GM12878 (cell line): ENCODE measurements around the gene HRH2. TPM values are rescaled to one million over a fixed set of nuclear protein-coding genes. Genes with fewer than 3 reads are reported as not detected.

Experiments
- ATAC-seq: fragments of 200-7000 bp; cut with Tn5 transposase; 3 replicates; pipeline ENCODE4 v1.9.1; 2020; ENCODE audit warnings: mild to moderate bottlenecking, moderate library complexity
- BruUV-seq: library from RNA; stranded (reverse); fragments of 400-500 nt; replicated peaks from 2 replicates; lab custom pipeline; 2021; lab: Mats Ljungman, UMichigan
- CTCF ChIA-PET: fragments of 300-600 bp; sonication (Branson Sonifier 250); formaldehyde crosslinking; extraction: SDS; loops from one replicate; lab custom pipeline; 2021; ENCODE audit warnings: inconsistent platforms; lab: Yijun Ruan, JAX
- POLR2A ChIA-PET: fragments of 350-600 bp; formaldehyde crosslinking; extraction: SDS; loops from one replicate; lab custom pipeline; 2021; ENCODE audit warnings: inconsistent platforms; lab: Charles Lee
- RAD21 ChIA-PET: fragments of 300-600 bp; sonication (Branson Sonifier 250); formaldehyde crosslinking; loops from one replicate; lab custom pipeline; 2023; ENCODE audit warnings: antibody characterized with exemption; ENCODE audit not compliant: unreplicated experiment; lab: Charles Lee
- SMC1A ChIA-PET: fragments of 300-600 bp; sonication (Branson Sonifier 250); formaldehyde crosslinking; loops from one replicate; lab custom pipeline; 2023; ENCODE audit not compliant: unreplicated experiment, uncharacterized antibody; lab: Charles Lee
- DNase-seq: peaks from one replicate; pipeline ENCODE4 v3.0.0-alpha.2; 2011; ENCODE audit warnings: low read depth, low spot score
- FAIRE-seq: peaks from 3 replicates; lab custom pipeline; 2011; peaks lifted over from hg19 to GRCh38; lab: Jason Lieb, UNC
- H2AFZ ChIP-seq: 2 replicates; pipeline ENCODE4 v1.6.0; 2011; ENCODE audit warnings: low read depth, low read length, control low read depth; ENCODE audit not compliant: control insufficient read depth
- H3K27ac ChIP-seq: 2 replicates; pipeline ENCODE4 v1.5.1; 2011; ENCODE audit warnings: control low read depth; ENCODE audit not compliant: control insufficient read depth, insufficient read depth
- H3K27me3 ChIP-seq, 2 experiments: replicated peaks in 1 of 2; 2 replicates each; pipeline versions ENCODE4 v1.6.0 to v1.6.1; 2011; ENCODE audit warnings: low read length in 1 of 2; ENCODE audit not compliant: control insufficient read depth in 2 of 2, insufficient read depth in 2 of 2
- H3K36me3 ChIP-seq, 2 experiments: 2 replicates each; pipeline ENCODE4 v1.5.1; 2011; ENCODE audit warnings: low read length in 1 of 2; ENCODE audit not compliant: control insufficient read depth in 2 of 2, insufficient read depth in 2 of 2
- H3K4me1 ChIP-seq: 2 replicates; pipeline ENCODE4 v1.6.1; 2011; ENCODE audit warnings: mild to moderate bottlenecking, low read length, moderate library complexity, mixed read lengths; ENCODE audit not compliant: control insufficient read depth, insufficient read depth
- H3K4me2 ChIP-seq: 2 replicates; pipeline ENCODE4 v1.6.0; 2011; ENCODE audit warnings: control low read depth; ENCODE audit not compliant: control insufficient read depth, insufficient read depth
- H3K4me3 ChIP-seq: fragments of 200-600 bp; sonication (generic); 2 replicates; pipeline ENCODE4 v1.5.1; 2016
- H3K79me2 ChIP-seq: 2 replicates; pipeline ENCODE4 v1.6.0; 2011; ENCODE audit warnings: low read length; ENCODE audit not compliant: control insufficient read depth, insufficient read depth
- H3K9ac ChIP-seq: 2 replicates; pipeline ENCODE4 v1.8.0; 2011; ENCODE audit warnings: low read length, control low read depth, mixed read lengths; ENCODE audit not compliant: control insufficient read depth, insufficient read depth
- H3K9me3 ChIP-seq: replicated peaks from 3 replicates; pipeline ENCODE4 v1.5.1; 2011; ENCODE audit warnings: mild to moderate bottlenecking, low read length; ENCODE audit not compliant: control insufficient read depth, insufficient read depth
- H4K20me1 ChIP-seq: 2 replicates; pipeline ENCODE4 v1.6.0; 2011; ENCODE audit not compliant: control insufficient read depth, insufficient read depth
- CREM ChIP-seq: IDR thresholded peaks from 2 replicates; pipeline ENCODE4 v1.6.1; 2014; ENCODE audit warnings: antibody characterized with exemption, low read depth
- EP300 ChIP-seq, 2 experiments: fragments of 150-350 bp in 1 of 2; IDR thresholded peaks; 2 replicates each; pipeline ENCODE4 v1.6.1; 2011 to 2012; ENCODE audit warnings: low read depth in 2 of 2, low read length in 2 of 2, borderline replicate concordance in 1 of 2, improper control_type of control experiment in 1 of 2, inconsistent platforms in 1 of 2; ENCODE audit not compliant: control insufficient read depth in 1 of 2
- ESRRA ChIP-seq: IDR thresholded peaks from 2 replicates; pipeline ENCODE4 v1.6.1; 2012; ENCODE audit warnings: mild to moderate bottlenecking, low read length, improper control_type of control experiment
- HCFC1 ChIP-seq: fragments of 150-350 bp; IDR thresholded peaks from 2 replicates; pipeline ENCODE4 v1.6.1; 2014; ENCODE audit warnings: low read length
- HDAC2 ChIP-seq: fragments of 200-600 bp; sonication (generic); IDR thresholded peaks from 2 replicates; pipeline ENCODE4 v1.6.1; 2017
- KDM1A ChIP-seq: fragments of 200-600 bp; sonication (generic); IDR thresholded peaks from 2 replicates; pipeline ENCODE4 v1.6.1; 2016; ENCODE audit warnings: borderline replicate concordance
- LARP7 ChIP-seq: fragments of 450-650 bp; IDR thresholded peaks from 2 replicates; pipeline ENCODE4 v1.6.1; 2017; ENCODE audit warnings: mild to moderate bottlenecking
- PAX5 ChIP-seq: IDR thresholded peaks from 2 replicates; pipeline ENCODE4 v1.6.1; 2011; ENCODE audit warnings: low read depth, low read length, borderline replicate concordance
- PAX8 ChIP-seq: fragments of 450-650 bp; IDR thresholded peaks from 2 replicates; pipeline ENCODE4 v1.6.1; 2017; ENCODE audit warnings: mild to moderate bottlenecking, moderate library complexity
- POLR2AphosphoS2 ChIP-seq: IDR thresholded peaks from 2 replicates; pipeline ENCODE4 v1.6.1; 2011; ENCODE audit warnings: low read depth, mild to moderate bottlenecking, low read length, improper control_type of control experiment, moderate library complexity
- RB1 ChIP-seq: fragments of 450-650 bp; formaldehyde crosslinking; IDR thresholded peaks from 2 replicates; pipeline ENCODE4 v1.6.1; 2017; ENCODE audit warnings: mild to moderate bottlenecking, borderline replicate concordance
- RELA ChIP-seq: fragments of 450-650 bp; IDR thresholded peaks from 2 replicates; pipeline ENCODE4 v1.8.0; 2014; ENCODE audit warnings: borderline replicate concordance; ENCODE audit not compliant: partially characterized antibody
- STAT1 ChIP-seq: fragments of 450-650 bp; conservative IDR thresholded peaks from 2 replicates; pipeline ENCODE4 v1.6.1; 2014; ENCODE audit warnings: antibody characterized with exemption, mild to moderate bottlenecking
- ZNF274 ChIP-seq: IDR thresholded peaks from one replicate; pipeline ENCODE4 v1.8.0; 2011; ENCODE audit not compliant: insufficient read length, insufficient read depth
- ZNF622 ChIP-seq: fragments of 450-650 bp; IDR thresholded peaks from 2 replicates; pipeline ENCODE4 v1.6.1; 2017; ENCODE audit warnings: mild to moderate bottlenecking, inconsistent platforms
- WGBS: methylation state at CpG from one replicate; pipeline ENCODE4 v1.1.6; 2016; ENCODE audit warnings: low lambda C conversion rate; ENCODE audit not compliant: insufficient replicate concordance, insufficient coverage; ENCODE audit errors: missing lambda C conversion rate; 5-methylcytosine and 5-hydroxymethylcytosine counted together
- in situ Hi-C: fragments of 300-500 bp; cut with MboI; formaldehyde crosslinking; loops from 9 replicates; pipeline ENCODE4 v1.14.3; 2018; ENCODE audit warnings: mixed read lengths
- intact Hi-C: fragments of 100-400 bp; cut with micrococcal nuclease; formaldehyde crosslinking; loops from one replicate; pipeline ENCODE4 v1.14.2; 2022; ENCODE audit not compliant: unreplicated experiment
- polyA plus RNA-seq, 11 experiments: library from polyadenylated mRNA; depleted of rRNA in 4 of 11; unstranded in 6 of 11; stranded (reverse) in 5 of 11; fragments of >200 nt; fragmentation: Nextera tagmentation in 4 of 11; fragmentation: Illumina TruSeq in 1 of 11; extraction: Ambion mirVana in 4 of 11; extraction: Trizol in 1 of 11; gene quantifications; 1 replicate in 1 of 11; 2 replicates in 10 of 11; pipeline versions ENCODE4 v1.2.1 to v1.2.3, GENCODE V29; 2011 to 2016; ENCODE audit warnings: inconsistent platforms in 2 of 11, missing spikeins in 2 of 11, low read depth in 1 of 11
- total RNA-seq, 4 experiments: library from RNA; depleted of rRNA in 3 of 4; stranded (reverse); fragments of >200 nt in 3 of 4; fragmentation: Illumina TruSeq in 1 of 4; extraction: Trizol in 1 of 4; gene quantifications; 2 replicates each; pipeline versions ENCODE4 v1.2.1 to v1.2.3, GENCODE V29; 2013 to 2021
- TF ChIP-seq, protein P1 (sequence below): fragments of 450-650 bp; formaldehyde crosslinking; IDR thresholded peaks from 2 replicates; pipeline ENCODE4 v1.4.0; 2020; ENCODE audit warnings: mild to moderate bottlenecking, moderate library complexity

HRH2 gene
- total and polyA plus RNA-seq, 10 of the 15 experiments (the other 5 are each of a cell fraction or from before 2014, with no cell fraction given): 0.01 to 0.05 (median 0.03) TPM; not detected in 7

DNA sequence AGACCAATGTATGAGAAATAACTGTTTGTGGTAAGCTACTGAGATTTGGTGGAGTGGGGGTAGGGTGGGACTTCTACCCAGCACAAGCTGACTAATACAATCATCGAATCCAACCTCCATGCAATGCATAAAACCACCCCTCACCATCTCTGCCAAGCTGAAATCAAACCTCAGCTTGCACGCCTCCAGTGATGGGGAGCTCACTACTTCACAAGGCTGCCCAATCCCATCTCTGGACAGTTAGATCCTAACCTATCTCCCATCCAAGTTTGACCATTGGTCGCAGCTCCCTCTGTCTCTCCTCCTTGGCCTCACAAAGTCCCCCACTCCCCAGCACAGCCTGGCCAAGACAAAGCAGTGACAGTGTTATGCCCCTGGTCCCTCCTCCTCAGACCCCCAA lies 47.0 kb upstream of the HRH2 start:
- Histone ChIP-seq H3K79me2 (no peaks in the 10 kb centered on the region), H3K4me1 (no peaks in the 10 kb centered on the region), H3K9ac (no peak overlapping the region), H3K4me3 (no peak overlapping the region), H3K27ac (no peak overlapping the region), H3K4me2 (no peak overlapping the region), H3K9me3 (no peaks in the 10 kb centered on the region), H4K20me1 (0 out of 2 replicates have a peak, but pooled peaks cover 3% of the 10 kb centered on the region), H2AFZ (no peak overlapping the region), H3K36me3 (no peaks in the 10 kb centered on the region), H3K27me3 (no peaks in the 10 kb centered on the region)
- no peak for FAIRE-seq
- SMC1A ChIA-PET: no interaction called here
- DNase-seq: no peak
- no peak for ATAC-seq
- RAD21 ChIA-PET: no interaction called here
- POLR2A ChIA-PET: no interaction called here
- no TSS peak for BruUV-seq
- TF ChIP-seq ESRRA (no peak), LARP7 (no peak), EP300 (IDR thresholded peaks at IDR 0.05; ENCODE audit: borderline replicate concordance in 1 of 2, control insufficient read depth in 1 of 2, low read depth in 2 of 2, low read length in 2 of 2) (no peak), RB1 (no peak)
- in situ Hi-C loops (no loop called here), intact Hi-C loops (no loop called here)
- CTCF ChIA-PET: no interaction called here
- 0% methylated on average over 3 of the region's 3 CpGs for WGBS

DNA sequence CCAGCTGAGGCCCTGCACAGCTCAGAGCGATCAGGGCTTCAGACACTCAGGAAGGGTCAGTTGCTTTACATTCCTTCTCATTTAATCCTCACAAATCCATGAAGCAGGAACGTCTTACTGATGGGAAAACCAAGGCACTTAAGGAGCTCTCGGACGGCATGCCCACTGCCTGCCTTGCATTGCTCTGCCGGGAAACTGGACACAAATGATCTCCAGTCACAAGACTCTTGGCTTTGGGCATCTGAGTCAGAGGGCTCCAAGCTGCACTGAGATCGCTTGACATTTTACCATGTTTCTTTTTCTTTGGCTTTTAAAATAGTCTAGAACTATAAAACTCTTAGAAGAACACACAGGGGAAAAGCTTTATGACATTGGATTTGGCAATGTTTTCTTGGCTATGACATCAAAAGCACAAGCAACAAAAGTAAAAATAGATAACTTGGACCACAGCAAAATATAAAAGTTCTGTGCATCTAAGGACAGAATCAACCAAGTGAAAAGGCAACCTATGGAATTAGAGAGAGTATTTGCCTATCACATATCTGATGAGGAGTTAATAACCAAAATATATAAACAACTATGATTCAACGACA lies 43.6 kb upstream of the HRH2 start:
- DNase-seq: no peak
- TF ChIP-seq CREM (no peak), ZNF274 (no peak), PAX8 (no peak), HDAC2 (no peak), RELA (no peak), LARP7 (no peak), STAT1 (no peak), HCFC1 (no peak), PAX5 (no peak), POLR2AphosphoS2 (no peak), KDM1A (no peak), ZNF622 (no peak)
- TF ChIP-seq, protein P1, sequence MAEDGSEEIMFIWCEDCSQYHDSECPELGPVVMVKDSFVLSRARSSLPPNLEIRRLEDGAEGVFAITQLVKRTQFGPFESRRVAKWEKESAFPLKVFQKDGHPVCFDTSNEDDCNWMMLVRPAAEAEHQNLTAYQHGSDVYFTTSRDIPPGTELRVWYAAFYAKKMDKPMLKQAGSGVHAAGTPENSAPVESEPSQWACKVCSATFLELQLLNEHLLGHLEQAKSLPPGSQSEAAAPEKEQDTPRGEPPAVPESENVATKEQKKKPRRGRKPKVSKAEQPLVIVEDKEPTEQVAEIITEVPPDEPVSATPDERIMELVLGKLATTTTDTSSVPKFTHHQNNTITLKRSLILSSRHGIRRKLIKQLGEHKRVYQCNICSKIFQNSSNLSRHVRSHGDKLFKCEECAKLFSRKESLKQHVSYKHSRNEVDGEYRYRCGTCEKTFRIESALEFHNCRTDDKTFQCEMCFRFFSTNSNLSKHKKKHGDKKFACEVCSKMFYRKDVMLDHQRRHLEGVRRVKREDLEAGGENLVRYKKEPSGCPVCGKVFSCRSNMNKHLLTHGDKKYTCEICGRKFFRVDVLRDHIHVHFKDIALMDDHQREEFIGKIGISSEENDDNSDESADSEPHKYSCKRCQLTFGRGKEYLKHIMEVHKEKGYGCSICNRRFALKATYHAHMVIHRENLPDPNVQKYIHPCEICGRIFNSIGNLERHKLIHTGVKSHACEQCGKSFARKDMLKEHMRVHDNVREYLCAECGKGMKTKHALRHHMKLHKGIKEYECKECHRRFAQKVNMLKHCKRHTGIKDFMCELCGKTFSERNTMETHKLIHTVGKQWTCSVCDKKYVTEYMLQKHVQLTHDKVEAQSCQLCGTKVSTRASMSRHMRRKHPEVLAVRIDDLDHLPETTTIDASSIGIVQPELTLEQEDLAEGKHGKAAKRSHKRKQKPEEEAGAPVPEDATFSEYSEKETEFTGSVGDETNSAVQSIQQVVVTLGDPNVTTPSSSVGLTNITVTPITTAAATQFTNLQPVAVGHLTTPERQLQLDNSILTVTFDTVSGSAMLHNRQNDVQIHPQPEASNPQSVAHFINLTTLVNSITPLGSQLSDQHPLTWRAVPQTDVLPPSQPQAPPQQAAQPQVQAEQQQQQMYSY (CRISPR knock-in tag): no peak
- in situ Hi-C loops: no loop called here
- 0 out of 2 replicates have a peak, but pooled peaks cover 3% of the 10 kb centered on the region for H4K20me1 ChIP-seq
- no peaks in the 10 kb centered on the region for H3K9me3 ChIP-seq
- no peak overlapping the region for H3K4me3 ChIP-seq
- H3K9ac ChIP-seq: no peak overlapping the region
- no TSS peak for BruUV-seq
- SMC1A ChIA-PET: no interaction called here
- 29% methylated on average over 7 of the region's 7 CpGs for WGBS
- H3K27me3 ChIP-seq: no peaks in the 10 kb centered on the region
- RAD21 ChIA-PET: no interaction called here
- CTCF ChIA-PET: no interaction called here
- intact Hi-C loops: no loop called here
- FAIRE-seq: no peak
- POLR2A ChIA-PET: no interaction called here
- no peak for ATAC-seq
- no peak overlapping the region for H3K27ac ChIP-seq
- H2AFZ ChIP-seq: no peak overlapping the region
- H3K4me1 ChIP-seq: no peaks in the 10 kb centered on the region
- no peak overlapping the region for H3K4me2 ChIP-seq
- no peaks in the 10 kb centered on the region for H3K36me3 ChIP-seq
- no peaks in the 10 kb centered on the region for H3K79me2 ChIP-seq
